ENCODE data around the gene GOLGA6C. TPM values are rescaled to one million over a fixed set of nuclear protein-coding genes. Genes with fewer than 3 reads are reported as not detected.
A peak's percentile ranks its signal among the peaks of the same experiment; 100 is the strongest.

Gene GOLGA6C
- total RNA-seq, 1 donor from 2014 or later, result not detected

DNA sequence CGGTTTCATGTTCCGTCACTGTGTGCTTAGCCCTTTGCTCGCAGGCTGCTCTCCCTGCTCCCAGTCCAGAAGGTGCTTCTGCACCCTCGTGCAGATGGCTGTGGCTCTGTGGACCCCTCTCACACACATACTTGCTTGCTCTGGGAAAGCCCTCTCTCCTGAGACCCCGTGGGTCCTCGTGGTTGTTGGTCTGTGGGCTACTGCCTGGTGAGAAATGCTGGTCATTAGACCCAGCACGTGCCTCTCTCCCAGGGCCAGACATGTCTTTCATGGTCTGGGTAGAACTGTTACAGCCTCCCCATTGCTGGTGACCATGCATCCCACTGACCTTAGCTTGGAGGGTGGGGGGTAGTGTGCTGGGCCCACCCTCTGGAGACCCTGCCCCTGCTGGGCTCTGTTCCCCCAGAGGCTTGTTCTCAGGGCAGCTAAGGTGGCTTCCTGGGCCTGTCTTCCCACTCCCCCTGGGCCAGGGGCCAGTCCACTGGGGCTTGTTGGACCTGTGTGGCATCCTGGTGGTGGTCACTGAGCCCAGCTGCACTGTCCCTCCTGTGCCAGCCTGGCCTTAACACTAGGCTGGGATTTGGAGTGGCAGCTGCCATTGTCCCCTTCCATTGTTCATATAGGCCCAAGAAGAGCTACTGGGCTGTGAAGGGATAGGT, 45.8 kb upstream of the GOLGA6C start:
- H3K36me3 ChIP-seq, result peaks cover 73% of the 10 kb centered on the region
- H3K27me3 ChIP-seq (ENCODE audit: low read depth), result no peaks in the 10 kb centered on the region
- H3K4me1 ChIP-seq, result peaks cover 26% of the 10 kb centered on the region
- no peak overlapping the region for H3K4me3 ChIP-seq
- no peaks in the 10 kb centered on the region for H3K9me3 ChIP-seq
- TF ChIP-seq, protein P1, sequence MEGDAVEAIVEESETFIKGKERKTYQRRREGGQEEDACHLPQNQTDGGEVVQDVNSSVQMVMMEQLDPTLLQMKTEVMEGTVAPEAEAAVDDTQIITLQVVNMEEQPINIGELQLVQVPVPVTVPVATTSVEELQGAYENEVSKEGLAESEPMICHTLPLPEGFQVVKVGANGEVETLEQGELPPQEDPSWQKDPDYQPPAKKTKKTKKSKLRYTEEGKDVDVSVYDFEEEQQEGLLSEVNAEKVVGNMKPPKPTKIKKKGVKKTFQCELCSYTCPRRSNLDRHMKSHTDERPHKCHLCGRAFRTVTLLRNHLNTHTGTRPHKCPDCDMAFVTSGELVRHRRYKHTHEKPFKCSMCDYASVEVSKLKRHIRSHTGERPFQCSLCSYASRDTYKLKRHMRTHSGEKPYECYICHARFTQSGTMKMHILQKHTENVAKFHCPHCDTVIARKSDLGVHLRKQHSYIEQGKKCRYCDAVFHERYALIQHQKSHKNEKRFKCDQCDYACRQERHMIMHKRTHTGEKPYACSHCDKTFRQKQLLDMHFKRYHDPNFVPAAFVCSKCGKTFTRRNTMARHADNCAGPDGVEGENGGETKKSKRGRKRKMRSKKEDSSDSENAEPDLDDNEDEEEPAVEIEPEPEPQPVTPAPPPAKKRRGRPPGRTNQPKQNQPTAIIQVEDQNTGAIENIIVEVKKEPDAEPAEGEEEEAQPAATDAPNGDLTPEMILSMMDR (IDR thresholded peaks at IDR 0.05), result no peak
- intact Hi-C loops (cut with DNase I), result no loop called here
- H3K27ac ChIP-seq, result no peak overlapping the region
- no peak for ATAC-seq
- no peak for DNase-seq

DNA sequence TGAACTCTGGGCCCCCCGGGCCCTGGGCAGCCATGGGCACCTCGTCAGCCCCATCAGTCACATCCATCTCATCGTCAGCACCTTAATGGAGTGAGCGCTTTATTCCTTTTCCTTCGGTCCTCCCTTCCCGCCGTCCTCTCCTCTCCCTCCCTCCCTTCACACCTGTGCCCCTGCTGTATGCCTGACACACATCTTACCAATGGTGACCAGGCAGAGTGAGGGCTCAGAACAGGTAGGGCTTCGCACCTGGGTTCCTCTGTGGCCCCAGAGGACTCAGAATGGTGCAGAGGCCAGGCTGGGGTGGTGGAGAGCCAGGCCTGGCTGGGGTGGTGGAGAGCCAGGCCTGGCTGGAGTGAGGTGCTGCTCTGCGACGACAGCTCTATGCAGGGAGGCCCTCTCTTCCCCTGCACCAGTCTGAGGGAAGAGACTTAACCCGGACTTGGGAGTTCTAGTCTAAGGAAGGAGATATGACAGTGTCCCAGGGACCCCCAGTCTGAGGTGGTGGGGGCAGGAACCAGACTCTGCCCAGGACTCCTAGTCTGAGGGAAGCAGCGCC, 44.8 kb upstream of the GOLGA6C start:
- H3K27ac ChIP-seq, result no peak overlapping the region
- DNase-seq (no peak), ATAC-seq (no peak)
- TF ChIP-seq, protein P1 (IDR thresholded peaks at IDR 0.05), result no peak
- peaks cover 26% of the 10 kb centered on the region for H3K4me1 ChIP-seq
- peaks cover 64% of the 10 kb centered on the region for H3K36me3 ChIP-seq
- no peaks in the 10 kb centered on the region for H3K9me3 ChIP-seq
- intact Hi-C loops (cut with DNase I), result no loop called here
- H3K27me3 ChIP-seq (ENCODE audit: low read depth), result no peaks in the 10 kb centered on the region
- no peak overlapping the region for H3K4me3 ChIP-seq

DNA sequence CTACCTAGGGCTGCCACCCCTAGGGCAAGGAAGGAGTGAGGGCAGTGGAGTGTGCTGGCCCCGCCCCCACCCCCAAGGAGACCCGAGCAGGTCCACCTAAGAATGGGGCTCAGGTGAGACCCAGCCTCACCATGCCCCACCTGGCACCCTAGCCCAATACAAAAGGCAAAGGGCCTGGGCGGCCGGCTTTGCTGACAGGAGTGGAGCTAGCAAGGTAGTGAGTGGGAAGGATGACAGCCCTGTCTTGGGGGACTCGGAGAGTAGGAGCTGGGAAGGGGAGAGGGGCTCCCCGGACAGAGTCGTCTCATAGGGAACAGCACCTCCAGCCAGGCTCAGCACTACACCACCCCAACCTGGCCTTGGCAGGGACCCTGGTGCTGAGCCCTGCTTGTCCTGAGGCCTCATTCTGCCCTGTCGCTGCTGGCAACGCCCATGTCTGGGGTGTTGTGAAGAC, 44.3 kb upstream of the GOLGA6C start:
- TF ChIP-seq, protein P1 (IDR thresholded peaks at IDR 0.05), result no peak
- Histone ChIP-seq H3K4me1 (peaks cover 26% of the 10 kb centered on the region), H3K27me3 (ENCODE audit: low read depth) (no peaks in the 10 kb centered on the region), H3K36me3 (peaks cover 59% of the 10 kb centered on the region), H3K9me3 (no peaks in the 10 kb centered on the region), H3K27ac (no peak overlapping the region), H3K4me3 (no peak overlapping the region)
- ATAC-seq, result peak in 1 of 2 donors; percentile 3
- intact Hi-C loops (cut with DNase I), result no loop called here
- no peak for DNase-seq

DNA sequence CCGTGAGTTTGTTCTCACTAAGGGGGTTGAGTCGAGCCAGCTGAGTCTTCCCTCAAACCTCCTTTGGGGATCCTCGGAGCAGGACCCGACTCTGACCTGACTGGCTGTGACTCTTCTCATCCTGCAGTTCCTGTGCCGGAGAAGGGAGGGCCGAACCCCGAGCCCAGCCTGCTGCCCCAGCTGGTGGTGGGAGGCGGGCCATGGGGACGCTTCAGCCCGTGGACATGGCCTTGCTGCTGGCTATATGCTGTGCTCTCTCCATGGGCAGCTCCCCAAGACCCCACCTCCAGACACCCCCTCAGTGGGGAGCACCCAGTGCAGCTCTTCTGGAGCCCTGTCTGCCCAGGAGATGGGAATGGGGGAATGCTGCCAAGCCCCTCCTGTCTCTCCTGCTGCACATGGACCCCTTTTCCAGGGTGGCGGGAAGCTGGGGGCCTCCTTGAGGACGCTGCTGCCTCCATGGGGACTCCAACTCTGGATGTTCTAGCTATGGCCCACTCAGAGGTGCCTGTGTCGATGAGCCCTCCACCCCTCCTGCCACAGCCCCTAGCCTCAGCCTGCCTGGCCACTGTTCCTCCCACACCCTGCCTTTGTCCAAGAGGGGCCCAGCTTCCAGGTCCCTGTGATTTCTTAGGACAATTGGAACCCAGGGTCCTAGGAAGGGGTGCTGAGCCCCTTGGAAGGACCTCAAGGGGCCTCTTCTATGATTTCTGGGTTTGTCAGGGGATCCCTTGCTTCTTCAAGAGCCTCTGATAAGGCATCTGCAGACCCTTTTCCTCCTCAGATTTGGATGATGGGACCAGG, 43.6 kb upstream of the GOLGA6C start:
- peak in 1 of 2 donors; percentile 9 for ATAC-seq
- Histone ChIP-seq H3K27ac (no peak overlapping the region), H3K36me3 (peaks cover 52% of the 10 kb centered on the region), H3K4me1 (peaks cover 20% of the 10 kb centered on the region), H3K4me3 (no peak overlapping the region), H3K9me3 (no peaks in the 10 kb centered on the region), H3K27me3 (ENCODE audit: low read depth) (no peaks in the 10 kb centered on the region)
- intact Hi-C loops (cut with DNase I), result no loop called here
- TF ChIP-seq, protein P1 (IDR thresholded peaks at IDR 0.05), result no peak
- DNase-seq, result no peak

DNA sequence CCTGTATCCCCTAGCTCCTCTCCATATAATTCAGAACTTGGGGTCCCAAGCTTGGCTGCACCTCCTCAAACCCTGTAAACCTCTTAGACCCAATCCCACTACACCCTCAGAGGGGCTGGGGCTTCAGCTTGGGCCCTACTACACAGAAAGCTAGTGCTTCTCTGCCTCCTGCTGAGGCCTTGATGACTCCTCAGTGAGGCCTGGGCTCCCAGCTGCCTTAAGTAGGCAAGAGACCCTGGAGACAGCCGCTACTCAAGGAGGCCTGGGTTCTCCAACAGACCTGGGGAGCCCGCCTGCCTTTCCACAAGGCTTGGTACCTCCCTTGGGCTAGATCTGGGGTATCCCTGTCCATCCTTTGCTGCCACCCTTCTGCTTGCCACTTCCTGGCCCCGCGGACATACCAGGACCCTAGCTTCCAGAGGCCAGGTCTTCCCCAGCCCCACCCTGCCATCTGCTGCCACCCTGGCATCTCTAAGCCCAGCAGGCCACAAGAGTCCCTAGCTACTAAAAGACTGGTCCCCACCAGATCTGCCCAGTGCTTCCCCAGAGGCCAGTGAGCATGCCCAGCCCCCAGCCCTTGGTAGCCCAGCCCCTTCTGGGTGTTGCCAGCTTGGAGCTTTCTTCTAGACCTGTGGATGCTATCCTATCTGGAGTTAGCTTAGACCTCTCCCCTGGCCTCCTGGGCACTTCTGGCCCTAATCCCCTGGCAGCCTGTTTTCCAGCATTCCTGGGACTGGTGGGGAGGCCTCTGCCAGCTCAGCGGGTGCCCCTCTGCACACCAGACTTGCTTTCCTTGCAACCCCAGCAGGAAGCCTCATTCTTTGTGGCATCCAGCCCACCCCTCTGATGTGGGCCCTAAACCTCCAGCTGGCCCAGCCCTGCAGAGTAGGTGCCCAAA, 42.8 kb upstream of the GOLGA6C start:
- TF ChIP-seq, protein P1 (IDR thresholded peaks at IDR 0.05), result no peak
- no peak overlapping the region for H3K27ac ChIP-seq
- no peak overlapping the region for H3K4me3 ChIP-seq
- intact Hi-C loops (cut with DNase I), result no loop called here
- no peaks in the 10 kb centered on the region for H3K9me3 ChIP-seq
- no peaks in the 10 kb centered on the region for H3K27me3 ChIP-seq (ENCODE audit: low read depth)
- peaks cover 43% of the 10 kb centered on the region for H3K36me3 ChIP-seq
- peaks cover 12% of the 10 kb centered on the region for H3K4me1 ChIP-seq
- ATAC-seq, result peak in 1 of 2 donors; percentile 13
- DNase-seq, result no peak

All from lower lobe of right lung (tissue), 2 donors.